ENCODE results near the gene SALL2. TPM values are rescaled to one million over a fixed set of nuclear protein-coding genes. Genes with fewer than 3 reads are reported as not detected.

The SALL2 gene
- total RNA-seq, 4 donors from 2014 or later = 1.4 to 5.0 (median 4.0) TPM

DNA sequence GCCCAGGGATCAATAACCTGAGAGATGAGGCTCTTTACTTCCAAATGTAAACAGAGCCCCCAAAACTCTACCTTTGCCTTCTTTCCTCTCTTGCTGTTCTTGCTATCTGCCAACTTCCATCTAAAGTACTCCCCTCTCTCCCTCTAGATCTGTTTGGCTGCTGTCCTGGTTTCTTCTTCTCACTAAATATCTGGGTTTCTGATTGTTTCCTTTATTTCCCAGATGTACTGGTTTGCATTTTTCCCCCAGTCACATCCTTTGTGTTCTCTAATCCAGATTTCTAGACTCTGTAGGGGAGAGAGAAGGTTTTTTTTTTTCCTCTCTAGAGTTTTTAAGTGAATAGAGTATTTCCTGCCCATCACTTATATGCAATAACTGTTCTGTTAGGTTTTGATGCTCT, 7.1 kb upstream of the SALL2 start:
- no peak for DNase-seq
- H3K9me3 ChIP-seq = no peaks in the 10 kb centered on the region
- no peak overlapping the region for H3K27ac ChIP-seq
- H3K36me3 ChIP-seq = no peaks in the 10 kb centered on the region
- TF ChIP-seq, protein P1, sequence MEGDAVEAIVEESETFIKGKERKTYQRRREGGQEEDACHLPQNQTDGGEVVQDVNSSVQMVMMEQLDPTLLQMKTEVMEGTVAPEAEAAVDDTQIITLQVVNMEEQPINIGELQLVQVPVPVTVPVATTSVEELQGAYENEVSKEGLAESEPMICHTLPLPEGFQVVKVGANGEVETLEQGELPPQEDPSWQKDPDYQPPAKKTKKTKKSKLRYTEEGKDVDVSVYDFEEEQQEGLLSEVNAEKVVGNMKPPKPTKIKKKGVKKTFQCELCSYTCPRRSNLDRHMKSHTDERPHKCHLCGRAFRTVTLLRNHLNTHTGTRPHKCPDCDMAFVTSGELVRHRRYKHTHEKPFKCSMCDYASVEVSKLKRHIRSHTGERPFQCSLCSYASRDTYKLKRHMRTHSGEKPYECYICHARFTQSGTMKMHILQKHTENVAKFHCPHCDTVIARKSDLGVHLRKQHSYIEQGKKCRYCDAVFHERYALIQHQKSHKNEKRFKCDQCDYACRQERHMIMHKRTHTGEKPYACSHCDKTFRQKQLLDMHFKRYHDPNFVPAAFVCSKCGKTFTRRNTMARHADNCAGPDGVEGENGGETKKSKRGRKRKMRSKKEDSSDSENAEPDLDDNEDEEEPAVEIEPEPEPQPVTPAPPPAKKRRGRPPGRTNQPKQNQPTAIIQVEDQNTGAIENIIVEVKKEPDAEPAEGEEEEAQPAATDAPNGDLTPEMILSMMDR (IDR thresholded peaks at IDR 0.05) = no peak
- TF ChIP-seq POLR2A (IDR thresholded peaks at IDR 0.05) = no peak
- H3K27me3 ChIP-seq = no peaks in the 10 kb centered on the region
- no peak overlapping the region for H3K4me3 ChIP-seq
- H3K4me1 ChIP-seq = no peaks in the 10 kb centered on the region

DNA sequence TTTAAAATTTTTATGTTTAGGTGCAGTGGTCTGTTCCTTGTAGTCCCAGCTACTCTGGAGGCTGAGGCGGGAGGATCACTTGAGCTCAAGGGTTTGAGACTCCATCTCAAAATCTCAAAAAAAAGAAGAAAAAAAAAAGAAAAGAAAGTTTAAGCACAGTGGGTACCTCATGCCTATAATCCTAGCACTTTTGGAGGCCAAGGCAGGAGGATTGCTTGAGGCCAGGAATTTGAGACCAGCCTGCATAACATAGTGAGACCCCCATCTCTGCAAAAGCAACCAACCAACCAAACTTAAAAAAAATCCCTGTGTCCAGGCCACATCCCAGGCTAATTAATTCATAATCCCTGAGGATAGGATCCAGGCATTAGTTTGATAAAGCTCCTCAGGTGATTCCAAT, 3.4 kb upstream of the SALL2 start:
- no peaks in the 10 kb centered on the region for H3K27me3 ChIP-seq
- TF ChIP-seq POLR2A (IDR thresholded peaks at IDR 0.05) = no peak
- TF ChIP-seq, protein P1 (IDR thresholded peaks at IDR 0.05) = no peak

DNA sequence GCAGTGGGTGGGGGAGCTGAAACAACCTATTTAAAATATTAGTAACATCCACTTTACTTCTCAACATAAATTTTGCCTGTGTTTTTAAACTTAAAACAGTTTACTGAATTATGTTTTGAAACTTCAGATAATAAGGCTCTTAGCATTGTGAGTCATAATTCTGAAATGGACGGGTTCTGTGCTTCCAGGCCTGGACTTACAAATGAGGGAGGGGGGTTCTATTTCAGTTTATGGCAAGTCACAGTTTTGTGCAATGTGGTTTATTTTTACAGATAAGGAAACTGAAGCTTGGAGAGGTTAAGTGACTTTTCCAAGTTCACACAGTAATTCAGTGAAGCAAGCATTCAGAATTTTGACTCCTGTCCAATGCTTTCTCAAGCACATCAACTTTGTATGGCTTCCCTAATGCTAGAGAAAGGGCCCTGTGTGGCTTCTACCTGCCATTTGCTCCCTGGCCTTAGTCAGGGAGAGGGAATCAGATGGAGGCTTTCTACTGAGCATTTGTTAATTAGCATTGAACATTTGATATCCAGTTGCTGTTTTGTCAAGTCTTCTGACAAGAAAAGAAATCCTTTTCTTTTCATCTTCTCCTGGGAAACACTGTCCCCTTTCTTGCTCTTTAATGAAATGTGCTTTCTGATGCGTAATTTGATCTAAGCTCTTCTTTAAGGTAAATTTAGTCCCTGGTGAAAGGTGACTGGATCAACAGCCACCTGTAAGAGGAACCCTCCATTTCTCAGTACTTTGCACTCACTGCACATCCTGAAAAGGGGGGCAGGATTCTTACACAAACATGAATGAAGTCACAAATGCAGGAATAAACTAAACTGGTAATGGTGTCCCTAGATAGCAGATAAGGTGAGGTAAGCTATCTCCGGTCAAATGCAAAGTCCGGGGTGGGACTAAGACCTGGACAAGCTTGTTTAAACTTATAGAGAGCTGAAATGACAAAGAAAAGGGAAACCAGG, 2.5 kb upstream of the SALL2 start:
- no peak for DNase-seq
- H3K4me3 ChIP-seq = no peak overlapping the region

More for the DNA sequence above, 3.4 kb upstream of the SALL2 start:
- no peak for DNase-seq
- Histone ChIP-seq H3K4me1 (peaks cover 0 to 10% (median 0%) of the 10 kb centered on the region in 4 donors), H3K4me3 (no peak overlapping the region), H3K36me3 (no peaks in the 10 kb centered on the region), H3K27ac (no peak overlapping the region), H3K9me3 (no peaks in the 10 kb centered on the region)

DNA sequence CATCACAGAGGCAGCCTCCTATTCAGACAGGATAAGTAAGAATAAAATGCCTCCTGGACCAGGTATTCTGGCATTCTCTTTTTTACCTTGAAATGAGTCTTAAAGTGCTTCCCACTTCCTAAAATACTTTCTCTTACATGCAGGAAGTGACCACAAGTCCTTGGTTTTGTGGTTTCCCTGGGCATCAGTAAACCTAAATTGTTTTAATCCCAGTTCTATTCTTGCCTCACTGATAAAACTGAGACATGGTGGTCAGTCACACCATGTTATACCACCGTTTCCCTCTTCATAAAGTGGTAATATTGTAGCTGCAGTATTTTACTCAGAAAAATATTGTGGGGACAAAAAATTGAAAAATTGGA, 1.2 kb upstream of the SALL2 start:
- no peak for DNase-seq
- Histone ChIP-seq H3K9me3 (no peaks in the 10 kb centered on the region), H3K27me3 (no peaks in the 10 kb centered on the region), H3K36me3 (no peaks in the 10 kb centered on the region), H3K4me3 (no peak overlapping the region), H3K27ac (no peak overlapping the region), H3K4me1 (peaks cover 0 to 10% (median 0%) of the 10 kb centered on the region in 4 donors)
- TF ChIP-seq, protein P1 (IDR thresholded peaks at IDR 0.05) = no peak
- no peak for TF ChIP-seq POLR2A (IDR thresholded peaks at IDR 0.05)

More for the DNA sequence above, 2.5 kb upstream of the SALL2 start:
- H3K27me3 ChIP-seq = no peaks in the 10 kb centered on the region
- no peak overlapping the region for H3K27ac ChIP-seq
- H3K9me3 ChIP-seq = no peaks in the 10 kb centered on the region
- TF ChIP-seq POLR2A (IDR thresholded peaks at IDR 0.05) = no peak
- TF ChIP-seq, protein P1 (IDR thresholded peaks at IDR 0.05) = no peak
- H3K36me3 ChIP-seq = no peaks in the 10 kb centered on the region
- peaks cover 0 to 10% (median 0%) of the 10 kb centered on the region in 4 donors for H3K4me1 ChIP-seq

DNA sequence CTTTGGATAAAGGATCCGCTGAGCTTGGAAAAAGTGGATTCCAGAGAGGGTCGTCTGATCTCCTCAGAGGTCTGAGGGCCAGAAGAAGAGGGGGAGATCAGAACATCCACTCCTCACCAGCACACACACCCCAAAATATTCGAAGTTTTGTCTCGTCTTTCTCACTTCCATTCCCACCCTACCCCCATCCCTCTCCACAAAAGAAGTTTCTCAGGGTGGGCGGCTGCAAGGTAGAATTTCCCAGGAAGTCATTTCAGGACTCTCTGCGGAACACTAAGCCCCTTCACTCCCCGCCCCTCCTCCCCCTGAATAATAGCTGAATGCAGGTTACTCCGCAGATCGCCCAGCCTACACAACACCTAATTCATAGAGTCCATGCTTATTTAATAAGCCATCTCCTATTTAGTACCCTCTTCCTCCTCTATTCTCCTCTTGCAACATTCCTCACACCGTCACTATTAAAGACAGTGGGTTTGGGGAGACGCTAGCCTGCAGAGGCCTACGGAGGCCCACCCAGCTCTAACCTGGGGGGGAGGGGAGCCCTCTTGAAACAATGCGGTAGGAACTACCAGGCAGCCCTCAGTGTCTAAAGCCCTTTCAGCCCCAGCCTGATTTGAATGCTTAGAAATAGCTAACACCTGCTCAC, 649 bp upstream of the SALL2 start:
- H3K4me3 ChIP-seq = peak overlapping the region; percentile 57 to 72 (median 66)
- no peak for TF ChIP-seq POLR2A (IDR thresholded peaks at IDR 0.05)
- TF ChIP-seq, protein P1 (IDR thresholded peaks at IDR 0.05) = no peak
- no peaks in the 10 kb centered on the region for H3K27me3 ChIP-seq
- peaks cover 0 to 10% (median 0%) of the 10 kb centered on the region in 4 donors for H3K4me1 ChIP-seq
- H3K36me3 ChIP-seq = no peaks in the 10 kb centered on the region
- H3K9me3 ChIP-seq = no peaks in the 10 kb centered on the region
- peak overlapping the region in 3 of 4 donors; percentile 62 to 86 (median 62) for H3K27ac ChIP-seq
- no peak for DNase-seq

Data from Peyer's patch (tissue), 4 donors.